GM19395 (cell line): Measurements from ENCODE around the gene FSTL1.

Experiments used
- ATAC-seq: cut with Tn5 transposase; IDR thresholded peaks from one replicate; pipeline ENCODE4 v1.9.1; 2021; ENCODE audit warnings: mild to moderate bottlenecking, moderate library complexity; ENCODE audit not compliant: unreplicated experiment

The FSTL1 gene

DNA sequence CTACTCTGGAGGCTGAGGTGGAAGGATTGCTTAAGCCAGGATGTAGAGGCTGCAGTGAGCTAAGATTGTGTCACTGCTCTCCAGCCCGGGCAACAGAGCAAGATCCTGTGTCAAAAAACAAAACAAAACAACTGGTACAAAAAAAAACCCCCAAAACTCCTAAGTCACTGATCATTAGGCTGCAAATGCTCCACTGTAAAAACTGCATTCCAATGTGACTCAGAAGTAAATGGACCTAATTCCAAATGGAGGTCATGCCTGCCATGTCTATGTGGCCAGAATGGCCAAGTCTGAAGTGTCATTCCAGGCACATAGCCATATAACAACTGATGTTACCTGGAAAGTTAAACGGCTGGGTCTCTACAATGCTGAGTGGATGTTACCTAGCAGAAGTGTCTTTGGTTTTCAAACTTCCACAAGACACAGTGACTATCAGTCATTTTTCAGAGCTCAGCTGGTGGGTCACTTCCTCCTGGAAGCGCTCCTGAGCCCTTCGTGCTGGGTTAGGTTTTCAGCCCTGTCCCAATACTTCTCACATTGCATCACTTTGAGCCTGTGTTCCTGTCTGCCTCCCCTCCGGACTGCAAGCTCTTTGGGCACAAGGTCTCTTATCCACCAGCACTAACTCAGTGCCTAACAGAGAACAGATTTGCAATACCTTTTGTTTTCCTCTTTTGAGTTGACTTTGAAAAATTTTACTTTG, 10.6 kb downstream of the FSTL1 start:
- ATAC-seq = no peak

DNA sequence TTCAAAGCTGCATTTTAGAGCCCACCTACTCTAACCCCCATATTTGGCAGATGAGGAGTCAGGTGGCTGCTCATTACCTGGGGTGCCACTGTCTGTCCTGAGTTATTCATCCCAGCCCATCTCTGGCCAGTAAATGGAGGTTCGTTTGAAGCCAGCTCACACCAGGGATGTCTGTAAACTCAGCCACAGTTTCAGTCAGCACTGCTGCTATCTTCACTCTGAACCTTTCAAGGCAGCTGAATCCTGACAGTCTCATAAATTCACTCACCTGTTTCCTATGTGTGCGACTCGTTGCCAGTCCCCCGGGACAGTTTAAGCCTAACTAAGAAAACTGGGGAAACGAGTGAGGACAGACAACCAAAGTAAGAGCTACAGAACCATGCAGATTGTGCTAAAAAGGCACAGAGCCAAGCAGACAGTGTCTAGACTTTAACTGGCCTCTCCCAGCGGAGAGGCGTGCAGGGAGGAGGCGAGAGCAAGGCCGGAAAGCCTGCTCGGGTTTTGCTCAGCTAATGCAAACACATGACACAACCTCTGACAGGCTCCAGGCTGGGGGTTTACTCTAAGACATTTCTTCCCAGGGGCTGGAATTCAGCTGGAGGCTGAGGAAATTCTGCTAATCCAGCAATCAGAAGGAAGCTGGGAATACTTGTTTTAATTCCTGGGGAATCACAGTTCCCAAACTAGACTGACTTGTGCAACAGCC, 12.0 kb downstream of the FSTL1 start:
- ATAC-seq = no peak

DNA sequence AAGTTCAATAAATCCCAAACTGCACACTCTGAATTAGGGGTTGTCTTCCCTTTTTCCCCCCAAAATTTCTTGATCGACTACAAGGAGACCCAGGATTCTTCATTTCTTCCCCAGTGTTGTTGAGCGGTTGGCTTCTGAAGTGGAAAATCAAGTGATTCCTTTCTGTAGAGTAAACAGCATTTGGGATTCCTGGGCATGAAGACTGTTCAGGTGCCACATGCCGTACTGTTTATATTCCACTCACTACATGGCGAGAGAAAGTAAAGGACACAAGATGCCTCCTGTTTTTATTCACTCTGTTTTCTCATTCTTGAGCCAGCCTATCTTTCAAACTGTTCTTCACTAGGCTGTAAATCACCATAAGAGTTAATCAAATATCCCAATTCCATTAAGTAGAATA, 12.6 kb downstream of the FSTL1 start:
- ATAC-seq = no peak

DNA sequence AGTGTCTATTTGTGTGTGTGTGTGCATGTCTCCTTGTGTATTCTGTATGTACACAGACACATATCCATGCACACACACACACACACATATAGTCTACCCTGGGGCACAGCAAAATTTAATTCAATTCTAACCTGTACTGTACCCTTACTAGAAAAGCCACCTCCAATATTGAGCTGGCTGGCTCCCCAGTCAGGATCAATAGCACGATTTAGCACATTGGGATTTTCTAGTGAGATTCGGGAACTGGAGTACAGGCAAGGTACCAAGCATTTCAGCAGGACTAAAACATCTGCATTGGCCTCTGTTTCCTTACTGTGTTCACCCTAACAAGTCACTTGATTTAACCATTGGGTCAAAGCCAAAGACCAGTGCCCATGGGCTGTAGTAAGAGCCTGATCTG, 13.2 kb downstream of the FSTL1 start:
- ATAC-seq = no peak

DNA sequence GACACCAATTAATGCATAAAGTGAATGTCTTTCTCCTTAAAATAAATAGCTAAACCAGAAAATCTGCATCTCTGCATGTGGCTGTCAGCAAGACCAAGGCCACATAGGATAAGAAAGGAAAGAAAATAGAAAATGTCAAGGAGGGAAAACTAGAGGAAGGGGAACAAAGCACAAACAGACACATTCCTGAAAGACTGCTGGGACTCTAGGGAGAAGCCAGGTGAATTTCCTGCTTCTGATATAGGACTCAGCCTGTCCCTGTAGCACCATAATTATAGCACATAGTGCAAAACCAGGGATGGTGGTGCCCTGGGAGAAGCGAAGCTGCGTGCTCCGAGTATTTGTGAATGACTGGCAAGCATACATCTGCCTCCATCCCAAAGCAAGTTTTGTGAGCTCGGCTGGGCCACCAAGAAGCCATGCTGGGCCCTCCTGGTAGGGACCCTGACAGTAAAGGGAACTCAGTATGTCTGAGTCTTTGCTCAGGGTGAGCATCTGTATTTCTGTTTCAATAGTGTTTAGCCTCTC, 14.2 kb downstream of the FSTL1 start:
- no peak for ATAC-seq

DNA sequence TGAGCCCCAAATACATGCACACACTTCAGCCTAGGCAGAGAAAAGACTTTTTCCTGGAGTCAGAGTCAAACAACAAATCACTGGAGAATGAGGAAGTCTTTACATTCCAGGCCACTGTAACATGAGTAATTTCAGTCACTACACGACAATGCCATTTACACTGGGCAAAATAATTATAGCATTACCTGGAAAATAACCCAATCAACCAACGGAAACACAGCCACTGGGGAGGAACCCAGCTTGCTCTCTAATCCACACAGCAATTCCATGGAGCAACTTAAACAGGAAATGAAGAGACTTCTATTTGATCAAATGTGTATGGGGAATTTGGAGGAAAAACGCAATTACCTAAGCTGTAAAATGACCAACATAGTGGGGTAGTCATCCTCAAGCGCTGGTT, 15.2 kb downstream of the FSTL1 start:
- no peak for ATAC-seq

DNA sequence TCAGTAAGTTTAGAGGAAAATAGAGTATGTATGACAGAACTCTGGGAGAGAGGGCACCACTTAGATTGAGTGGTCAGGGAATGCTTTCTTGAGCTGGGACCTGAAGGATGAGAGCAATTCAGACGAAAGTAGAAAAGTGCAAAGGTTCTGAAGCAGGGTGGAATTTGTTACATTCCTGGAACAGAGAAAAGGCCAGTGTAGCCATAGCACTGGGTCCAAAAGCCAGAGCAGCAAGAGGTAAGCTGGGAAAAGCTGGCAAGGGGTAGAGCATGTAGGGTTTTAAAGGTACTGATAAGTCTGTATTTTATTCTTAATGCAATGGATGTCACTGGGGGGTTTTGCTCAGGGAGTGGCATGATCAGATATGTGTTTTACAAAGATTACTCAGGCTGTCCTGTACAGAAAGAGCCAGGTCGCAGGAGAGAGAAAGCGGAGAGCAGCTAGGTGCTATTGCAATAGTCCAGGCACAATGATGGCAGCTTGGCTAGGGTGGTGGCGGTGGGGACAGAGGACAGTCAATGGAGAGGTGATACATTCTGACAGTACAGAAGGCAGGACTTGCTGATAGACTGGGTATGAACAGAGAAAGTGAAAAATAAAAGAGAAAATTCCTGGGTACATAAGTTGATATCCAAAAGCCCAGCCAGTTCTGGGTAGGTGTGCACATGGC, 17.0 kb downstream of the FSTL1 start:
- no peak for ATAC-seq

DNA sequence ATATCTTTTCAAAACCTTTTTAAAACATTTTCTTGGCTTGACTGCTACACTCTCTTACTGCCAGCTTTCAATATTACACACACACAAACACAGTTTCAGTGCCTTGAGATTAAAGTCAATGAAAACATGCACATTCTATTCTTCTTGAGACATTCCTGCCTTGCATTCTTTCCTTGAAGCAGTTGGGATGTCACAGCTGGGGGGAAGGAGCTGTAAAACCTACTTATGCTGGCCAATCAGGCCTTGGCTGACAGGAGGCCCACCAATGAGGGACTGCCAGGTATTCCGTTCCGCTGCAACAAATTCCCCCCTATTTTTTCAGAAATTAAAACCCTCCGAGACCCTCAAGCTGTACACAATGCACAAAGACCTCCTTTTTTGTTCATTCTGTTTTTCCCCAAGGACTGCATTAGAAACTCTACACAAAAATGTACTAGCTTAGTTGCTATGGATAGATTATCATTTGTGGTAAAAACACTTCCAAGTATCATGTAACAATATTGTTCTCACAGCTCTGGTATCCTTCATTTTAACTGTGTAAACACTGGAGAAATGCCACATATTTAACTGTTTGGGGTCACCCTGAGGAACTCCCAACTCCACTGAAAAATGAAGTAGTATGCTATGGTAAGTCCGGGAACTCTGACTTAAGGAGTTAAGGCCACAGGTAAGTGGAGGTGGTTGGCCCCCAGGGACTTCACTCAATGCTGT, 18.5 kb downstream of the FSTL1 start:
- no peak for ATAC-seq

DNA sequence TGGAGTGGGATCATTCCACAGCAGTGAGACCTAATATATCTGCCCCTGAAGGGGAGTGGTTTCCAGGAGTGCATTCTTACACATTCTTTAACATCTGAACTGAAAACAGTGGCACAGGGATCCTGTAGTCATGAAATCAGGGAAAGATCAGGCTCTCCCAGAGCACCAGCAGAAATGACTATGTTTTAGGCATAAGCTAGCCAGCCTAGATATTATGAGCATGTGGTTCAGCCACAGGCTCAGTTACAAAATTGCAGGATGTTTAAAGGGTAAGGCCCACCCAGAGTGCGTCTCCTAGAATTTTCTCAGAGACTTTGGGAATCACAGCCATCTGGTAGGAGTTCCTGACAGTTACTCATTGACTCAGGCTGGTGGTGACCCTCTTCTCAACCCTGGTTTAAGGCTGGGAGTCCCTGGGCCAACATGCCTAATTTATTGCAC, 20.9 kb downstream of the FSTL1 start:
- no peak for ATAC-seq

DNA sequence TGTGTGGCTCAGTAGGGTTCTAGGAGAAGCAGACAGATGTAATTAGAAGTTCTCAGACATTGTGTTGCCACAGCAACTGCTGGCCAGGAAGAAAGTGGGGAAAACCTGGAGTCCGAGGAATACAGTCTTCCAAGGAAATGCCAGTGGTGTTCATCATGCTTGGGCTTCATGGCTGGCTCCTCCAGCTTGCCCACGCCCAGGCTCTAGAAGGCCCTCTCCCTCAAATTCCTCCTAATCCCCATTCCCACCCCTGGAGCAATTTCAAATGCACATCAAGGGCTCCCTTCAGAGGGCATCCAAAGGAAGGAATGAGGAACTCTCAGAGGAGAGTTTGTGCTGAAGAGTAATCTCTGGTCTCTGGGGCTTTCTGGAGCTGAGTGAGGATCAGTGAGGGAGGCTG, 21.9 kb downstream of the FSTL1 start:
- ATAC-seq = no peak

DNA sequence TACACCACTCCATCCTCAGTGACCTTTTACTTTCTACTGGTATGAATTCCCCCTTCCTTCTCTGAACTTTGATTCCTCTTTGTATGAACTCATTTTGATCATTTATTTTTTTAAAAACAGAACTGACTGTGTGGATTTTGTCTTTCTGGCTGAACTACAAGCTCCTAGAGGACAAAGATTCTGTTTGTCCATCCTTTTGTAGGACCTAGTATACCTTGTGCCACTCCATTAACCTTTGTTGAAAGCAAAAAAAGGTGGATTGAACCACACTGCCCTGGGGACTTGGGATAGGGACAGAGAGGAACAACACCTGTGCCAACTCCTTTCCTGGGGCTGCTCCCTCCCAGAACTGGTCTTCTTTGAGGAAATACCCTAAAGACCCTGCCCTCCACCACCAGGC, 23.6 kb downstream of the FSTL1 start:
- no peak for ATAC-seq

DNA sequence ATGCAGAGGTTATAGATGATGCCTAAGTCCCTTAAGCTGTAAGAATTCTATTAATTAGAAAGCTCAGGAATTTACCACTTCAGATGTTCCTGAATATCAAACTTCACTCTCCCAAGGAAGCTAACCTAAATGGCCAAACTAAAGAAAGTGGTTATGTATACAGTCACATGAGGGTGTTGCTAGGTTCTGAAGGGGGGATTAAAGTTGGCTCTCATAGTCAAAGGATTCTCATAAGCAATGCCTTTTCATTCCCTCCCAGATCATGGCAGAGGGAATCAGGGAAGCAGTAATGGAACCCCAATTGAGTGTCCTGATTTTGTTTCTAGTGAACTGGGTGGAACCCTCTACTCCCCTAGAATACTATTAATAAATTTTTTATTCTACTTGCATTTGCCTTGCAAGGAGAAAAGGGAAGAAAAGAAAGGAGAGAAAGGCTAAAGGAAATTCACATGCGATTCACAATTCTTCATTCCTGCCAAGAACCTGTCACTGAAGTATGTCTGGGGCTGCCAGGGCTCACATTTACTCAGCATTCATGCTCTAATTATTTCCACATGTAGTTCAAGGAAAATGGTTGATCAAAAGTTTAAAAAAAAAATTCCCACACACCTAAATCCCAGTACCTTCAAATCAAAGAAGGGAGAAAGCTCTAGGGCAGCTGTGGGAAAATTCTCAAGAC, 25.1 kb downstream of the FSTL1 start:
- ATAC-seq = no peak

DNA sequence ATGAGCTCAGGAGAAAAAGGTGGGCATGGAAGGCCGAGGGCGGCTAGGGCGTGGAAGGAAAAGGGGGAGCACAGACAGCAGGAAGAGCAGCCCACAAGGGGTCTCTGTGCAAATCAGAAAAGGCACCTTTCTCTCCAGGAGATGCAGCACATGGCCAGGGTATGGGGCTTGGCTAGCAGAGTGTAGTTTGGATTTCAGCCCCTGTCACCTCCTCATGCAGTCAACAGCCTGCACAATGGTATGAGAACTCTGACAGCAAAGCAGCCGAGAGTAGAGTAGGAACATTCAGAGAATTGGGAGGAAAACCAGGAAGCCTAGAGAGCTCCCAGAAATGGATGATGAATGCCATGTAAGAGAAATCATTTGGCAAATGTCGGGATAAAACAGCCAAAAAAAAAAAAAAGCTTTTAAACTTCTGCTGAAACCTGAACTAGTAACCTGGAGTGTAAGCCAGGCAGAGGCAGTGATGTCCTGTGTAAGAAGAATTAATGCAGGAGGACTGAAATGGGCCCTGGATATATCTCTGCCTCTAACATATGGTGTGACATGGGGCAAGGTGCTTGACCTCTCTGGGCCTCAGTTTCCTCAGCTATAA, 25.7 kb downstream of the FSTL1 start:
- ATAC-seq = no peak

DNA sequence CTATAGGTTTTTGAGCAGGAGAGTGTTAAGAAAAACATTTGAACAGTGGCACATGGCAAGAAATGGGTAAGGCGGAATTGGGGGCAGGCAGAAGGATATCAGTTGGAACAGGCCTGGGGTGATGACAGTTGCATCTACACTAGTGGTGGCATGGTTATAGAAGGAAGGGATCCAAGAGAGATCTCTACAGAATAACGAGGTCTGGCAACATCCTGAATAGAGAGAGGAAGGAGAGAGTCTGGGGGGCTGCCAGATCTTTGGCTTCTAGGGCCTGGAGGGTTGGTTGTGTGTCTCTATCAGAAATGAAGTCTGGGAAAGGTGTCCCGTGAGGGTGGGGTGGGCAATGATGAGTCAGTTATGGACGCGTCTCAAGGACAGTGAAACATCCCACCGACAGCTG, 26.3 kb downstream of the FSTL1 start:
- no peak for ATAC-seq

DNA sequence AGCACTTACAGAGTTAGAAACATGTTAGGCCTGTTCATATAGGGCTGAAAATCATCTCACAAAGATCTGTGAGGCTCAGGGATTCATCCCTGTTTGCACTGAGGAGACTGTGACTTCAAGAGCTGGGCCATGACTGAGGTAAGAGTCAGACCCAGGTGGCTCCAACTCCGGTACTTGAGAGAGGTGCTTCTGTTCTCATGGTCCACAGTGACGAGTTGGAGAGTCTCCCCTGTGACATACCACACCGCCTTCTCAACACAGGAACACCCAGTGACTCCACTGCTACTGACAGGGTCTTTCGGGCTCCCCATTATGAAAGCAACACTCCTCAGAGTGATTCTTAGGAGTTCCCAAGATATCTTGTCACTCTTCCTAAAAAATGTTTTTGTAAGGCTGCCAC, 27.4 kb downstream of the FSTL1 start:
- ATAC-seq = no peak

DNA sequence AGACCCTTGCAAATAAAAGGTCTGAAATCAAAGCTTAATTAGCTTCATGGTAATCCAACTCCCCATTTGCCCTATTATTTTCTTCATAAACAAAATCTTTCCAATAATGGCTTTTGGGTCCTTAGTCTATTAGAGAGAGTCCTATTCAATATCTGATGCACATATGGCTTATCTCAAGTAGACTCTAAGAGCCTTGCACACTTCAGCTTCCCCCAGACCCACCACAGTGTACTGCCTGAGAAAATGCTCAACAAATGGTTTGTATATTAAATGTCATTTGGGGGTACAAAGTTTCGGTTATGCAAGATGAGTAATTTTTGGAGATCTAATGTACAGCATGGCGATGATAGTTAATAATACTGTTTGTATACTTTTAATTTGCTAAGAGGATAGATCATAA, 28.9 kb downstream of the FSTL1 start:
- ATAC-seq = no peak

DNA sequence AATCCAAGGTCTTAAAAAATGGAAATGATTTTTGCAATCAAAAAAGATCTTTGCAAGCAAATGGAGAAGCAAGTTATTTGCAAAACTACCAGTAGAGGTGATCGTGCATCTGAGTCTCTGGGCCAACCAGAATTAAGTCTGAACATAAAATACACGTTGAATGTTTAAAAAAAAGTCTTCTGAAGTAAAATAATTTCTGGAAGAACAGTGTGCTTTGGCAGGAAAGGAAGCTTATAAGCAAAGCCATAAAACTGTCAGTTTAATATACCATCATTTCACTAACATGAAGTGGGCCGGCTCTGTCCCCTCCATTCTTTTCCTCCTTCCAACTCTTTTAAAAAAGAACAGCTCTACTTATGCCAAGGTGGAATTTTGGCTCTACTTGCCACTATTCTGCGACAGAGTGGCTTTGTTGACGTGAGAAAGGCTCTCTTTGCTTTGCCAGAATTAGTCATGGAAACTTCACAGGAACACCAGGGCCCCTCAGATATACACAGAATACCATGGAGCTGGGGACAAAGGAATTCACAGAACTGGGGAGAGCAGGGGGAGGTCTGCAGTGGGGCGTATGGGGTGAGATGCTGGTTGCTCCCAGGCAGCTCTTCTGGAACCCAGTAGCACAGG, 29.8 kb downstream of the FSTL1 start:
- no peak for ATAC-seq

DNA sequence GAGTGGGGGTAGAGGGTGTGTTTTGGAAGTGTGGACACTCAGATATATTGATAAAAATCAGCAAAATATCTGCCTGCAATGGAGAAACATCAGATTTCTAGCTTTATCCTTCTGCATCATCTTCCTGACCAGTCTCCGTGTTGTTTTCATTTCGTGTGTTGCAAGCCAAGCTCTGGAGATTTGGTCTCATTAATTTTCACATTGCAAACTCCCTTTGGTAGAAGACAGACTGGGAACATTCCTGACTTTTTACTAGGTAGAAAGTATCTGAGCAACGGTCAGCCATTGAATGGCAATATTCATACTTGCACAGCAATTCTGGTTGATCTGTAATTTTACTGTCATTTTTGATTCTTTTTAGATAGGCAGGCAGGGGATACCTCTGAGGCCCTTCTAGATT, 30.4 kb downstream of the FSTL1 start:
- no peak for ATAC-seq

DNA sequence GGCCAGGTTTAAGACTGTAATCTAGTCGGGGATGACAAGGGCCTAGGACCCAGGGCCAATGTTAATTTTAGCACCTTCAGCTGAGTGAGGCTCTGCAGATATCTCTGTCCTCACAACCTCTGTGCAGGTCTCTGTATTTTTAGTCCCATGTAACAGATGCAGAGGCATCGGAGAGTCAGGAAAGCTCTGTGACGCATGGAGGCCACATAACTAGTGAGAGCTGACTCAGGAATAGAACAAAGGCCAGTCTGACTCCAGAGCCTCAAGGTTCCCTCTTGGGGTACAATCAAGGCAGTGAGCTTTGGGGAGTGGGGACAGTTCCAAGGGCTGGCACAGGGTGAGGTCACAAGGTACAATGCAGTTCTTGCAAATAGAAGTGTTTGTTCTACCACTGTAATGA, 31.0 kb downstream of the FSTL1 start:
- no peak for ATAC-seq
